Smooth muscle cell of the brain vasculature (primary cell): ENCODE measurements around the gene ST13.
A peak's percentile ranks its signal among the peaks of the same experiment; 100 is the strongest.
"Not testable (repeated sequence)": the region's sequence is repeated elsewhere in the genome, so short reads cannot be mapped to it uniquely, and the experiment has no call there.

Experiments used
- DNase-seq: peaks from one replicate; pipeline ENCODE4 v3.0.0-alpha.2; 2012; ENCODE audit warnings: low read depth, low spot score

The ST13 gene

DNA sequence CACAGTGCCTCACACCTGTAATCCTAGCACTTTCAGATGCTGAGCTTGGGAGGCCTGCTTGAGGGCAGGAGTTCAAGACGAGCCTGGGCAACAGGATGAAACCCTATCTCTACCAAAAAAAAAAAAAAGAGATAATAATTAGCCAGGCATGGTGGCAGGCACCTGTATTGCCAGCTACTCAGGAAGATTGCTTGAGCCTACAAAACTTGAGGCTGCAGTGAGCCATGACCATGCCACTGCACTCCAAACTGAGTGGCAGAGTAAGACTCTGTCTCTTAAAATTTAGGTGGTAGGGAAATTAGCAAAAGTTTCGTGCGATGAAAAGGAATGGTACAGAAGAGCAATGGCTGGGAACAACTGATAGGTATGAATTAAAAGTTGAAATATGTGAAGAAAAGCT is 18.0 kb downstream of the ST13 start:
- no peak for DNase-seq

DNA sequence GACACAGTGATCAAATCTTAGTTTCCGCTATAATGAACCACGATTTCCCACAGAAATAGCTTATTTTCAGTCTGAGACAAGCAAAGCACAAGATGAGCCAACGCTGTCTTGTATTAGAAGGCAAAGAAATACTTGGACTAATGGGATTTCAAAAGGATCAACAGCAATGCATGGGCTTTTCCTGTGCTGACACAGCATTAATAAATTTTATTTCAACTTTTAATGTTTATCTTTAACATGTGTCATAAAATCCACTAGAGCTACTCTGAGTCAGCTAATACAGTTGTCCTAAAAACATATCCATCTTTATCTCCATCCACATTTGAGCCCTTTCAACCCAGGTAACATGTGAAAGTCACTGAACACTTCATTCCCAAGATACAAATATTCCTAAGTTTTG is 21.8 kb downstream of the ST13 start:
- no peak for DNase-seq

DNA sequence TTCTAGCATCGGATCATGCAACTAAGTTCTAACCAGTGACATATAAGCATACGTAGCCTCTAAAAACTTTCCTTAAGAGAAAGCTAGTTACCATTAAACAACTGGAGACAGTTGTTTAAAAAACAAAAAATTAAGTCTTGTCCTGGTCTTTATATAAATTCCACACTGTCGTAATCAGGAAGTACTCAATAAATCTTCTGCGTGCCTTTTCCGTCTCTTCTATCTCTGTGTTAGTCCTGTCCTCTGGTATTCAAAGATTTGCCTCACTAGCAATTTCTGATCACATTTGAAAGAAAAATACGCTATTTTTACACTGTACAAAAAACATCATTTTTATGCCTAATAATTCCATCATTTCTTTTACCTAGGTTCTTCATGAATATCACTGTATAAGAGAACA is 27.3 kb downstream of the ST13 start:
- DNase-seq: no peak

DNA sequence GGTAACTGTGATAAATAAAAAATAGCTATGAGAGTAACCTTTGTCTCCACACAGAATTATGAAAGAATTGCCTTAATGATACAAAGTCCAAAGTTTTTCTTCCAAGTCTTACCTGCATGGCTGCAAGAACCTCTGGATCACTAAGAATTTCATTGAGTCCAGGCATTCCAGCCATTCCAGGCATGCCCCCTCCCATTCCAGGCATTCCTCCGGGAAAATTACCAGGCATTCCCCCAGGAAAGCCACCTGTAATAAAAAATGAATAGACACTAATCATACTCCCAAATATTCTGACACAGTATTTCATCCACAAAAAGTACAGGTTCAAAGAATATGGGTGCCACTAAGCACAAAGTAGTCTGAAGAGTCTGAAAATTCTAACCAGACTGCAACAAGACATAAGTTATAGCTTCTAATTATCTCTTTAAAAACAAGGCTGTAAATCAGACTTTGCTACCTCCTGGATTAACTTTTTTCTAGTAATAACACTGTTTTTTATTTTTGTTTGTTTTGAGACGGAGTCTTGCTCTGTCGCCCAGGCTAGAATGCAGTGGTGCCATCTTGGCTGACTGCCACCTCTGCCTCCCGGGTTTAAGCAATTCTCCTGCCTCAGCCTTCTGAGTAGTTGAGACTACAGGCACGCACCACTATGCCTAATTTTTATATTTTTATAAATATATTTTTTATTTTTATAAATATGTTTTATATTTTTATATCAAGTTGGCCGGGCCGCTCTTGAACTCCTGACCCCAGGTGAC is 29.3 kb downstream of the ST13 start:
- DNase-seq: no peak

DNA sequence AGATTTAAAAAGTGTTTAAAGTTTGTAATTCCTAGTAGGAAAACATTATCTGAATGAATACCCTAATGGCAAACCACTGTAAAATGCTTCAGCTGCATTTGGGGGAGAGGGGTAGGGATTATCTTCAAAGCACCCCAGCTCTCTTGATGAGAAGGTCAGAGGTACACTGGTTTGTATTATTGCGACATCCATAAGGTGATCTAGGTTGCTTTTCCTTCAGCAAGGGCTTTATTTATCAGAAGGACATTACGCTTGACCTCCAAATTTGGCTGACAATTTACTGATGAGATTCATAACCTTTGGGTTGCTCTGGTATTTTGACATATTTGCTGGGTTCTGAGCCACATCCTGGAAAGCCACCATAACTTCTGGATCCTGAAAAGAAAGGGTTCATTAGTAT is 30.1 kb downstream of the ST13 start:
- not testable (repeated sequence) for DNase-seq

DNA sequence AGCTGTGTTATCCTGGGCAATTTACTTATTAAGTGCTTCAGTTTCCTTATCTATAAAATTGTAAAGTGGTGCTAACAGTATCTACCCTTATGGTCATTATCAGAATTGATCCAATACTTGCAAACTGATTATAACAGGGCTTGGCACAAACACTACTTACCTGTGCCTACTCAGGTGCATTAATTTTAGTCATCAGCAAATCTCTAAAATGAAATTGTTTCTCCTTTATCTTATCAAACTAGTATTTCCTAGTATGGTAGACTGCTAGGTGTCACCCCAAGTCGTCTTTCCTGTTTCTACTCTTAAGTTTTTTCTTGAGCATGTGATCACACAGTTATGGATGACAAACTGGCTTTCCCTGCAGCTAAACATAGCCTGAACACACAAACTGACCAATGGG is 33.0 kb downstream of the ST13 start:
- DNase-seq: no peak

DNA sequence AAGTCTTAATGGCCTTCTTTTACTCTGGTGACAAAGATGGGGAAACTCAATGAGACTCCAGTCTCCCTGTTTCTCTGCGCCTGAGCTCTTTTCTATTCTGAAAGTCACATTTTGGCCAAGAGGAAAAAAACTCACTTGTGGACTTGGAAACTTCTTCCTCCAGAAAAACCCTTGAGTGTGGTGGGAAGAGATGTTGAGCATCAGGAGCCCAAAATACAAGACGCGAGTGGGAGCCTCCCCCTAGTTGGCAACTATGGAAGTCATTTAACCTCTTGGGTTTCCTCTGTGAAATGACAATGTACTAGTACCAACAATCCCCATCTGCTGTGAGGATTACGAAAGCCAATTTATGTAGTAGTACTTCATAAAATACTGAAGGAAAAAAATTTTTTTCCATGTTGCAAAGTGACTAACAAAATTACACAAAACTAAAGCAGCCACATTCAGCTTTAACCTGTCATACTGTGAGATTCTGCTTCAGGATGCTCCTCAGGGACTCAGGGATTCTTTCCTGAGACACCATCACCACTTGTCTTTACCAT is 36.8 kb downstream of the ST13 start:
- no peak for DNase-seq

DNA sequence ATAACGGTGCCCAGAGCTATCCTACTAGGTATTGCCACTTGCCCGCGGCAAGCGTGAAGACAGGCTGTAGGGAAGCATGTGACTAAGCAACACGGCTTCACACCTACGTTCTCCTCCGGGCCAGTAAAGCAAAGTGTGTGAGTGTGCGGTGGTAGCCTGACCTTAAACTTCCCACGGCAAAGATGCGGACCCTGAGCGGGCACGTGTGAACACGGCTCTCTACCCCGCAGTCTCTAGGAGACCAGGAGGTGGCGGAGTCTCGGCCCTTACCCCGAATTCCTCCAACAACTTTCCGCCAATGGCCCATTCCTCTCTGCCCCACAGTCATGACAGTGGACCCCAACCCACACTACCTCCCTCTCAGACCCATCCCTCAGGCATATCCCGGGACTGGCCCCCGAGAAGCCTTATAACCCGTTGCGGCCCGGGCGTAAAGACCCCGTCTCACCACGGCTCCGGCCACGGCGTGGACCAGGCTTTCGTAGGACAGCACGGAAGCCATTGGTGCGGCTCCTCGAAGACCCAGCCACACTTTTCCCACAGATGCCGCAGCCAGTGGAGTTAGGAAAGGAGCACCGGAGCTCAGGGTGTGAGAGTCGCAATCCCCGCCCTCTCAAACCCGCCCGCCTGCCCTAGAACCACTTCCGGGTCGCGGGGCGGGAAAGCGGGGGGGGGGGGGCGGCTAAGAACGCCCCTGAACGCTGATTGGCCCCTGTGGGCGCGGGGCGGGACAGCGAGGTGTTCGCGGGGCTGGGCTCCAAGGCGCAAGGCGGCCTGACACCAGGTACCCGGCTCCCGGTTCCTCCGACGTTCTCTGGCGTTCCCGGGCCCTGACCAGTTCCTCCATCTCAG is 37.5 kb downstream of the ST13 start, which contains the start of gene SLC25A17:
Gene SLC25A17 (minus strand): TSS at position 600 of the 852 bp plus-strand sequence. CDS start 98 bp downstream, at position 502.
- DNase-seq: peak; percentile 35

DNA sequence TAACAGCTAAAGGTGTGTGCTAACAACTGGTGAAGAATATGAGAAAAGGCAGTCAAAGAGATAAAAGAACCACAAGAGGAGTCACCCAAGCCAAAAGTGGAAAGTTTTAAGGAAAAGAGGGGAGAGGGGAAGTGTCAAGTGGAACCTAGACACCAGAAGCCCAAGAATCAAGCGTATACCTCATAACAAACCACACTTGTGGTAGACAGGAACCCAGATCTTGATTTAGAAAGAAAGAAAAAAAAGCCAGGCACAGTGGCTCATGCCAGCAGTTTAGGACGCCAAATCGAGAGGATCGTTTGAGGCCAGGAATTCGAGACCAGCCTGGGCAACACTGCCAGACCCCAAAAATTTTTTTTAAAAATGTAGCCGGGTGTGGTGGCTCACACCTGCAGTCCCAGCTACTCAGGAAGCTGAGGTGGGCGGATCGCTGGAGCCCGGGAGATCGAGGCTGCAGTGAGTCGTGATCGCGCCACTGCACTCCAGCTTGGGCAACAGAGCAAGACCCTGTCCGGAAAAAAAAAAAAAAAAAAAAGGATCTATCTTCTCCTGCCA is 38.2 kb downstream of the ST13 start:
- DNase-seq: no peak

DNA sequence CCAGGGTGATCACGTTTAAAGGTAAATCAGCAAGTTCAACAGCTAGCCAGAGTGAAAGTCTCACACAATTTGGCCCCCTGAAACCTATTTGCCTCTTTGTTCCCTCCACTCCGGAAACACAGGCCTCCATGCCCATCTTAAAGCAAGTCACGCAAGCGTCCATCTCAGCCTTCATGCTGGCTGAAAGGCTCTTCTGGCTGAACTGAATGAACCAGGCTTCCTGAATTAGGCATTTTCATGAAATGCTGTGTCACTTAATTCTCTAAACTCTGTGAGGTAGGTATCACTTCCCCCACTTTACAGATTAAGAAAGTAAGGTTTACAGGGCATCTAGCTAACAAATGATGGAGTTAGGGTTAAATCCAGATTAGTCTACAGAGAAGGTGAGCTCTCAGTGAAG is 38.7 kb downstream of the ST13 start:
- DNase-seq: no peak

DNA sequence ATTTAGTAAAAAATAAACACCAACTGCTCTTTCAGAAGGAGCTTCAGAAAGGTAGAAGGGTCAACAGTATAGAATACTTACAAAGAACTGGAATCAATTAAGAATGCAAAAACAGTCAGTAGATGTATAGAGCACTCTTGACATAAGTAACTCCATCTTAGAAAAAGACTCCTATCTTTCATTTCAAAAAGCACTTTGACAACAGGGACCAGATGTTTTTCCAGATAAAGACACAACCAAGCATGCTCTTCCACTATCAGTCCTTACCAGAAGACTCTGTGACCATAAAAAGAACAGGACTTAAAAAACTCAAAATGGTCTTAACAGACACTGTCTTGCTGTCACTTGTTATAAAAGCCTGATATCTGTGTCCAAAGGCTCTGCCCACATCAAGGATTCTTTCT is 42.5 kb downstream of the ST13 start:
- DNase-seq: no peak

DNA sequence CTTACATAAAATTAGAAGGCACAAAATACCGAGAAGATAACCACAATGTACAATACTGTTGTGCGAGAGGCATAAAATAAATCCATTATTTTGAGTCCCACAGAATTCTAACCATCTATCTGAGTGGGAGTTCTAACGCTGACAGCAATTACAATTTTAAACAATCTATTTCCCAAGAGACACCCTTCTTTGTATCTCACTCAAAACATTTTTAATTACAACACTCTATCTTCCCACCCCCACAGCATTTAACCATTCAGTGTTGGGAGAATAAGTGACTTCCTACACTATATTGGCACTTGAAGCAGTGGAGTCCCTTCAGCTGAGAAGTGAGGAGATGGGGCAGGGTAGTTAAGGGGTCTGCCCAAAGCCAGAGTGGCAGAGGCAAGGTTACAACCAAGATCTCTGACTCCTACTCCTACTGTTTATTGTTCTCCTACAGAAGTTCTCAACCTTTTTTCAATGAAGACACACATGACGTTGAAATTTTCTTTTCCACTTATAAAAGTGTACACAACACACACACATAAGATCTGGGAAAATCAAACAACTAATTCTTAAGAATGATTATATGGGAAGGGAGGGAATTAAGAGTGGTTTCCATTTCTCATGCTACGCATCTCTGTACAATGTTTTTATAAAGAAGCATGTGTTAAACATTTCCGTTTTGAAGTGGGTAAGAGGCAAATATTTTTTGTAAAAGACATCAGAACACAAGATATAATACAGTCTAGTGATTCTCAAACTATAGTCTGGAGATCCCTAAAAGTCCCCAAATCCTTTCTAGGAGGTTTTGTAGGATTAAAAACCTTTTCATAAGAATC is 48.2 kb downstream of the ST13 start:
- DNase-seq: no peak

DNA sequence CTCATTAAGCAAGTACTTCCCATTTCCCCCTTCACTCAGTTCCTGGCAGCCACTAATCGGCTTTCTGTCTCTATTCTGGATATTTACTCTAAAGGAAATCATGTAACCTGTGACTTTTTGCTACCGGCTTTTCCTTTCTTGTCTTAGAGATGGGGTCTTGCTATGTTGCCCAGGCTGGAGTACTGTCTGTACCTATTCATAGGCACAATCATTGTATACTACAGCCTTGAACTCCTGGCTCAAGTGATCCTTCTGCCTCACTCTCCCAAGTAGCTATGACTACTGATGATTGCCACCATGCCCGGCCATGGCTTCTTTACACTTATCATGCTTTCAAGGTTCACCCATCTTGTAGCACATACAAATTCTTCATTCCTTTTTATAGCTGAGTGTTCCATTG is 49.7 kb downstream of the ST13 start:
- DNase-seq: no peak

DNA sequence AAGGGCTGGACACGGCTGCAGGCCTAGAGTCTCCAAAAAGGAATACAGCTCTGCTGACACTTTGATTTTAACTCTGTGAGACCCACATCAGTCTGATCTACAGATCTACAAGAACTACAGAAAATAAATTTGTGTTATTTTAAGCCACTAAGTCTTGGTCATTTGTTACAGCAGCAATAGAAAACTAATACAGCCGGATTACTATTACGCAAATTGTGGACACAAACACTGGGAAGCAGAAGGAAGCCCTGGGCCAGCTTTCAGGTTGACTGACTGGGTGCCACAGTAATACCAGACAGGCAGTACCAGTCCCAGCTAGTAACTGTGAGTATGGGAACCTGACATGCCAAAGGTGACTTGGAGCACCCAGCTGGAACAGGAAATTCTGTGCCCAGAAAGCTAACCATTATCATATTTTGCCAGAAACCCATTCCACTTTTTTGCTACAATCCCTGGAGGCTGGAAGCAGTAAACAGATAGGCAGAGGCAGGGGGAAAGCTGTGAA is 50.7 kb downstream of the ST13 start:
- DNase-seq: no peak

DNA sequence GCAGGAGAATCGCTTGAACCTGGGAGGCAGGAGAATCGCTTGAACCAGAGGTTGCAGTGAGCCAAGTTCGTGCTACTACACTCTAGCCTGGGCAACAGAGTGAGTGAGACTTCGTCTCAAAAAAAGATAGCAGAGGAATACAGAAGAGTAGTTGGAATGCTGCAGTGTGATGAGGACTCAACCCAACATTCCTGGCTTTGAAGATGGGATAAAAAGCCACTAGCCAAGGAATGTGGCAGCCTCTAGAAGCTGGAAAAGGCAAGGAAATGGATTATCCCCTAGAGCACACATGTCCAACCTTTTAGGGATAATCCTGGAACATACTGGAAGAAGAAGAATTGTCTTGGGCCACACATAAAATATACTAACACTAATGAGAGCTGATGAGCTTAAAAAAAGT is 51.2 kb downstream of the ST13 start:
- DNase-seq: no peak

DNA sequence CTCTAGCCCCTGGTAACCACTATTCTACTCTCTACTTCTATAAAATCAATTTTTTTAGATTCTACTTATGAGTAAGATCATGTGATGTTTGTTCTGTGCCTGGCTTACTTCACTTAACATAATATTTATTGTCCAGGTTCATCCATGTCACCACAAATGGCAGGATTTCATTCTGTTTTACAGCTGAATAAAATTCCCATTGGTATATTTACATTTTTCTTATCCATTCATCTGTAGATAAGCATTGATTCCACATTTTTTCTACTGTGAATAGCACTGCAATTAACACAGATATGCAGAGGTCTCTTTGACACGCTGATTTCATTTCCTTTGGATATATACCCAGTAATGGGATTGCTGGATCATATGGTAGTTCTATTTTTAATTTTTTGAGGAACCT is 53.1 kb downstream of the ST13 start:
- DNase-seq: no peak

DNA sequence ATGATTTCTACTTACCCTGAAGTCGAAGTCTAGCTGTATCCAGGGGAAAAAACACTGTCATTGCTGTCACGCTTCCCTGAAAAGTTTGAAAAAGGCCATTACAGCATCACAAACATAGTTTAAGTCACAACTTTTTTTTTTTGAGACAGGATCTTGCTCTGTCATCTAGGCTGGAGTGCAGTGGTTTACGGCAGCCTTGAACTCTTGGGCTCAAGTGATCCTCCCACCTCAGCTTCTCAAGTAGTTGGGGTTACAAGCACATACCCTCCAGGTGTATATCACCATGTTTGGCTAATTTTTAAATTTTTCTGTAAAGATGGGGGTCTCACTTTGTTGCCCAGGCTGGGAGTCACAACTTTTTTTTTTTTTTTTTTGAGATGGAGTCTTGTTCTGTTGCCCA is 57.4 kb downstream of the ST13 start:
- no peak for DNase-seq

DNA sequence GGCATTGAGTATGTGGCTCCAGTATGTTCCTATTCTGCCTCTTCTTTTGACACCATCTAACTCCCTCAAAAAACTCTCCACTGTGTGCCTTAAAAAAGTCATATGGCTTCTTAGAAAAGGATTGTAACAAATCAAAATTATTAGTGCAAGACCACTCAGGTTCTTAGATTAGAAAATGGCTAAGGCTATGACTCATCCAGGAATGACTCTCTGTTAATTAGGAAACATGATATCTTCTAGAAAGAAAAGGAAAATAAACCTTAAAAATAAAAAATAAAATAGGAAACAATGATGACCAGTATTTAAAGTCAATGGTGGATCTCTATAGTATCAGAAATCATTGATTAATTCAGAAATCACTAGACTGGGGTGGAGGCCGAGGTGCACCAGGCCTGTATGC is 59.0 kb downstream of the ST13 start:
- DNase-seq: no peak

DNA sequence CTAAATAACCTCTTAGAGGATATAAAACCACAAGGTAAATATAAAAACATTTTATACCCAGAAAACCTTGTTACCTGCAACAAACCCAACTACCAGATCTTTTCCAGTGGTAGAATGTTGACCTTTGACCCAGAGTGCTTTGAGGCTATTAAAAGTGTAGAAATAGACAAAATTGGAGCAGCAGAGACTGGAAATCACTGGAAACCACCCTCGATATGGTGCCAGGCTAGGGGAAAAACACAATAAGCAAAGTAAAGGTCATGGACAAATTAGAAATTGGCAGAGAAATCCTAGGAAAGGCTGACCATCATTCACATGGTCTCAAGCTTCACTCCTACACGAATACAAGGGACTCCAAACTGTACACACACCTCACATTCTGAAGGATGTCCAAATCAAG is 64.0 kb downstream of the ST13 start:
- no peak for DNase-seq

DNA sequence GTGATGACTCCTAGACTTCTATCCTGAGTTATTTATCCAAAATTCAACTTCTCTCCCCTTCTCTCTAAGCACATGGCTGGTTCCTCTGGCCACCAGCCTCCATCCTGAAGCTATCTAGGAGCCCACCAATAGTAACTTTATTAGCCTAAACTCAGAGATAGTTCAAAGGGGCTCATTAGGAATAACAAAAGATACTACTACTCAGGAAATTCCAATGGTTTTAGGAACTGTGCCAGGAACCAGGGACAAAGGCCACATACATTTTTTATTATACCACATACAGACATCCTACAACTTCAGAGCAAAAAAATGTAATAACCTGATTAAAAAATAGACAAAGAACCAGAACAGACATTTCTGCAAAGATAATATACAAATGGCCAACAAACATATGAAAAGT is 65.2 kb downstream of the ST13 start:
- DNase-seq: no peak

DNA sequence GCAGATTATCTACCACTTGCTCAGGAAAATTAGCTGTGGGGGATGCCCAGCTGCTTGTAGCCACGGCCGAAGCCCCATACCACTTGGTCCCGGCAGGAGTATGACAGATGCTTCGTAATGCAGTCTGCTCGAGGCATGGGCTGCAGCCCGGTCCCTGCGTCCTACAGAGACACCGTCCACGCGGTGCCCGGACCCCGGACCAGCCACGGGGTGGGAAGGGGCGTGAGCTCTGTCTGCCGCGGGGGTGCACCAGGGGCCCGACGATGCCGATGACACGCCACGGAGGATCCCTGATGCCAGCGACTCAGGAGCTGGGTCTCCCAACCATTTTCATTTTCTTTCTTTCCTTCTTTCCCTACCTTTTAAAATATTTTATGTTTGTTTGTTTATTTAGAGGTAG is 67.3 kb downstream of the ST13 start:
- DNase-seq: no peak
